Neural cell (in vitro differentiated cells): ENCODE results near the gene ARID3A. TPM values are rescaled to one million over a fixed set of nuclear protein-coding genes. Genes with fewer than 3 reads are reported as not detected.
A peak's percentile ranks its signal among the peaks of the same experiment; 100 is the strongest.

ENCODE experiments used
- H2AFZ ChIP-seq: fragments of 200-600, 300-800 bp; sonication (generic), shearing (Covaris generic); 2 replicates; pipeline ENCODE4 v1.6.0; 2014; ENCODE audit warnings: low read depth, mild to moderate bottlenecking, antibody characterized with exemption, low read length, moderate library complexity
- H3F3A ChIP-seq: fragments of 200-600 bp; shearing (Covaris generic); 2 replicates; pipeline ENCODE4 v1.6.1; 2016; ENCODE audit warnings: mild to moderate bottlenecking, moderate library complexity, mixed read lengths, antibody characterized with exemption, low read length; ENCODE audit not compliant: insufficient read depth, poor library complexity, severe bottlenecking
- H3K27ac ChIP-seq: fragments of 200-600, 300-800 bp; sonication (generic), shearing (Covaris generic); 2 replicates; pipeline ENCODE4 v1.5.1; 2014; ENCODE audit warnings: mild to moderate bottlenecking, low read length, moderate library complexity
- H3K27me3 ChIP-seq: fragments of 300-800, 200-600 bp; sonication (generic), shearing (Covaris generic); 2 replicates; pipeline ENCODE4 v1.6.0; 2014; ENCODE audit warnings: mild to moderate bottlenecking, low read depth, low read length, moderate library complexity; ENCODE audit not compliant: insufficient read depth
- H3K36me3 ChIP-seq: fragments of 300-800, 200-600 bp; sonication (generic), shearing (Covaris generic); 2 replicates; pipeline ENCODE4 v1.5.1; 2014; ENCODE audit warnings: mild to moderate bottlenecking, antibody characterized with exemption, low read length, moderate library complexity; ENCODE audit not compliant: insufficient read depth
- H3K4me2 ChIP-seq: fragments of 300-800, 200-600 bp; sonication (generic), shearing (Covaris generic); 2 replicates; pipeline ENCODE4 v1.6.0; 2014; ENCODE audit warnings: mild to moderate bottlenecking, low read length
- H3K4me3 ChIP-seq: fragments of 300-800, 200-600 bp; sonication (generic), shearing (Covaris generic); 2 replicates; pipeline ENCODE4 v1.5.1; 2014; ENCODE audit warnings: mild to moderate bottlenecking, low read length, moderate library complexity
- H3K79me2 ChIP-seq: fragments of 200-600 bp; shearing (Covaris generic); replicated peaks from 2 replicates; pipeline ENCODE4 v1.6.0; 2014; ENCODE audit warnings: mild to moderate bottlenecking, low read length, moderate library complexity; ENCODE audit not compliant: insufficient read depth
- H3K9ac ChIP-seq: fragments of 300-800, 200-600 bp; sonication (generic), shearing (Covaris generic); 2 replicates; pipeline ENCODE4 v1.6.1; 2016; ENCODE audit warnings: mild to moderate bottlenecking, low read length, mixed read lengths
- H3K9me2 ChIP-seq: fragments of 200-600 bp; shearing (Covaris generic); 2 replicates; pipeline ENCODE4 v1.6.1; 2016; ENCODE audit warnings: mild to moderate bottlenecking, low read length, mixed read lengths; ENCODE audit not compliant: insufficient read depth
- H3K9me3 ChIP-seq: fragments of 200-600, 300-800 bp; sonication (generic), shearing (Covaris generic); 2 replicates; pipeline ENCODE4 v1.6.1; 2016; ENCODE audit warnings: mild to moderate bottlenecking, mixed run types, low read length, moderate library complexity, mixed read lengths
- H4K20me1 ChIP-seq: fragments of 200-600 bp; shearing (Covaris generic); 2 replicates; pipeline ENCODE4 v1.6.1; 2016; ENCODE audit warnings: mild to moderate bottlenecking, mixed run types; ENCODE audit not compliant: insufficient read depth
- CTCF ChIP-seq: fragments of 450-650 bp; IDR thresholded peaks from 2 replicates; pipeline ENCODE4 v1.5.1; 2014; ENCODE audit warnings: antibody characterized with exemption, mild to moderate bottlenecking, moderate library complexity; ENCODE audit not compliant: poor library complexity, severe bottlenecking
- EP300 ChIP-seq: fragments of 450-650 bp; conservative IDR thresholded peaks from 2 replicates; pipeline ENCODE4 v1.6.1; 2014; ENCODE audit warnings: antibody characterized with exemption, mild to moderate bottlenecking, moderate library complexity; ENCODE audit not compliant: poor library complexity, severe bottlenecking
- EZH2 ChIP-seq: fragments of 200-600, 300-800 bp; shearing (Covaris generic), sonication (generic); IDR thresholded peaks from 2 replicates; pipeline ENCODE4 v1.6.1; 2014; ENCODE audit warnings: antibody characterized with exemption, low read length, borderline replicate concordance, mild to moderate bottlenecking; ENCODE audit not compliant: insufficient read depth, poor library complexity, severe bottlenecking
- MXI1 ChIP-seq: fragments of 450-650 bp; conservative IDR thresholded peaks from 2 replicates; pipeline ENCODE4 v1.6.1; 2014; ENCODE audit warnings: antibody characterized with exemption, mild to moderate bottlenecking; ENCODE audit not compliant: poor library complexity, severe bottlenecking
- POLR2AphosphoS5 ChIP-seq: IDR thresholded peaks from 2 replicates; pipeline ENCODE4 v1.6.1; 2012
- RAD21 ChIP-seq: fragments of 450-650 bp; conservative IDR thresholded peaks from 2 replicates; pipeline ENCODE4 v1.6.1; 2014; ENCODE audit warnings: antibody characterized with exemption, mild to moderate bottlenecking, moderate library complexity
- REST ChIP-seq: IDR thresholded peaks from 2 replicates; pipeline ENCODE4 v1.6.1; 2012; ENCODE audit warnings: borderline replicate concordance
- SMC3 ChIP-seq: fragments of 450-650 bp; conservative IDR thresholded peaks from 2 replicates; pipeline ENCODE4 v1.6.1; 2014; ENCODE audit warnings: antibody characterized with exemption, mild to moderate bottlenecking, moderate library complexity; ENCODE audit not compliant: poor library complexity
- TAF1 ChIP-seq: IDR thresholded peaks from 2 replicates; pipeline ENCODE4 v1.6.1; 2012; ENCODE audit warnings: low read depth
- polyA minus RNA-seq: library from RNA; depleted of rRNA, polyadenylated mRNA; stranded (reverse); fragments of >200 nt; gene quantifications from 2 replicates; pipeline ENCODE4 v1.2.3, GENCODE V29; 2014
- polyA plus RNA-seq: library from polyadenylated mRNA; depleted of rRNA; stranded (reverse); fragments of >200 nt; gene quantifications from 2 replicates; pipeline ENCODE4 v1.2.3, GENCODE V29; 2014

Gene ARID3A, protein sequence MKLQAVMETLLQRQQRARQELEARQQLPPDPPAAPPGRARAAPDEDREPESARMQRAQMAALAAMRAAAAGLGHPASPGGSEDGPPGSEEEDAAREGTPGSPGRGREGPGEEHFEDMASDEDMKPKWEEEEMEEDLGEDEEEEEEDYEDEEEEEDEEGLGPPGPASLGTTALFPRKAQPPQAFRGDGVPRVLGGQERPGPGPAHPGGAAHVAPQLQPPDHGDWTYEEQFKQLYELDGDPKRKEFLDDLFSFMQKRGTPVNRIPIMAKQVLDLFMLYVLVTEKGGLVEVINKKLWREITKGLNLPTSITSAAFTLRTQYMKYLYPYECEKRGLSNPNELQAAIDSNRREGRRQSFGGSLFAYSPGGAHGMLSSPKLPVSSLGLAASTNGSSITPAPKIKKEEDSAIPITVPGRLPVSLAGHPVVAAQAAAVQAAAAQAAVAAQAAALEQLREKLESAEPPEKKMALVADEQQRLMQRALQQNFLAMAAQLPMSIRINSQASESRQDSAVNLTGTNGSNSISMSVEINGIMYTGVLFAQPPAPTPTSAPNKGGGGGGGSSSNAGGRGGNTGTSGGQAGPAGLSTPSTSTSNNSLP
- polyA plus RNA-seq (5.7 and 11.4 TPM in 2 replicates), polyA minus RNA-seq (14.7 and 20.5 TPM in 2 replicates)

DNA sequence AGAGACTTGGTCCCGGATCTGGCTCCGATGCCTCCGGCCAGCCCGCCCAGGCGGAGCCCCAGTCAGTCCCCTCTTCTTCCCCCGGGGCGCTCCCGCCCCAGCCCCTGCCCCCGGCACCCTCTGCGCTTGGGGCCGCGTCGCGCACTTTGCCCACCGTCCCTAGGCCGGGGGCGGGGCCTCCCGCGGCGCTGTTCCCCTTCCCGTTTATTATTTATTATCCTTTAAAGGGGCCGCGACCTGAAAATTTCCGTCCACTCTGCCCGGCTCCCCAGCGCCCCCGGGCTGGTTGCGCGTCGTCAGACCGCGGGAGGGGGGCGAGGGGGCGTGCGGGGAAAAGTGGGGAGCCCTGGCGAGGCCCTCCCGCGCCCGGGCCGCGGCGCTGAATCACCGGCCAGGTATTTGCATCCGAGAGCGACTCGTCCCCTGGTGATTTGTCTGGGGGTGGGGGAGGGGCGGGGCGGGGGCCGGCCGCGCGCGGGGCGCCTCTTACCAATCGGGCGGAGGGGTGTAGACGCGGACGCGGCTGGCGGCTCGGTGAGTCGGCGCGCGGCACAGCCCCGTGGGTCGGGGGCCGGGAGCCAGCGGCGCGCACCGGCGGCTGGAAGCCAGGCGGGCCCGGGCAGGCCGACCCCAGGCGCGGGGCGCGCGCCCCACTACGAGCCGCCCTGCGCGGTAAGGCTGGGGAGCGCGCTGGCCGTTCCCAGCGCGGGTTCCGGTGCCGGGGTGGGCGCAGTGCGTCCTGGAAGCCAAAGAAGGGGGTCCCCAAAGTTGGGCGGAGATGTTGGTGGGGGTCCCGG, at the start of gene ARID3A:
TSS of gene ARID3A (plus strand) at position 510 of the 797 bp plus-strand sequence. CDS start 3,494 bp downstream, outside the sequence.
- TF ChIP-seq MXI1 (peak; percentile 3), EP300 (no peak), POLR2AphosphoS5 (peak; percentile 32), RAD21 (no peak), EZH2 (no peak), TAF1 (no peak), SMC3 (no peak), REST (peak; percentile 9), CTCF (no peak)
- H2AFZ ChIP-seq, result peak within 1 kb of the TSS; percentile 40
- no peaks in the 10 kb centered on the region for H3K9me2 ChIP-seq
- no peaks in the 10 kb centered on the region for H4K20me1 ChIP-seq
- H3K9me3 ChIP-seq, result no peaks in the 10 kb centered on the region
- H3K9ac ChIP-seq, result peak within 1 kb of the TSS; percentile 85
- no peaks in the 10 kb centered on the region for H3F3A ChIP-seq
- peaks cover 11% of the 10 kb centered on the region for H3K79me2 ChIP-seq
- H3K36me3 ChIP-seq, result no peaks in the 10 kb centered on the region
- H3K4me2 ChIP-seq, result no peak within 1 kb of the TSS
- peaks cover 7% of the 10 kb centered on the region for H3K27me3 ChIP-seq
- peak within 1 kb of the TSS; percentile 84 for H3K4me3 ChIP-seq
- H3K27ac ChIP-seq, result peak within 1 kb of the TSS; percentile 82

GRCh38 chr19:876089-876488, 49.7 kb upstream of the ARID3A start:
- no peak overlapping the region for H3K4me2 ChIP-seq
- H3K27me3 ChIP-seq, result no peaks in the 10 kb centered on the region
- H3K9me3 ChIP-seq, result no peaks in the 10 kb centered on the region
- no peak overlapping the region for H3K9ac ChIP-seq
- H3K27ac ChIP-seq, result no peak overlapping the region
- H2AFZ ChIP-seq, result no peak overlapping the region
- peaks cover 2% of the 10 kb centered on the region for H3K36me3 ChIP-seq
- no peaks in the 10 kb centered on the region for H3F3A ChIP-seq
- no peaks in the 10 kb centered on the region for H3K79me2 ChIP-seq
- H4K20me1 ChIP-seq, result no peaks in the 10 kb centered on the region
- no peaks in the 10 kb centered on the region for H3K9me2 ChIP-seq
- no peak overlapping the region for H3K4me3 ChIP-seq
- no peak for TF ChIP-seq TAF1
- no peak for TF ChIP-seq EZH2
- TF ChIP-seq RAD21, result no peak
